Ishikawa (cell line): ENCODE measurements around the gene LATS2.

Experiments
- CEBPB ChIP-seq: IDR thresholded peaks from 2 replicates; pipeline ENCODE4 v1.6.1; 2012
- CREB1 ChIP-seq: IDR thresholded peaks from 2 replicates; pipeline ENCODE4 v1.6.1; 2012; ENCODE audit warnings: low read depth
- EGR1 ChIP-seq: IDR thresholded peaks from 2 replicates; pipeline ENCODE4 v1.6.1; 2012
- EP300 ChIP-seq: IDR thresholded peaks from 2 replicates; pipeline ENCODE4 v1.6.1; 2012; ENCODE audit warnings: borderline replicate concordance
- FOXM1 ChIP-seq: IDR thresholded peaks from 2 replicates; pipeline ENCODE4 v1.6.1; 2012; ENCODE audit warnings: low read depth, borderline replicate concordance
- NFIC ChIP-seq: IDR thresholded peaks from 2 replicates; pipeline ENCODE4 v1.6.1; 2012
- RAD21 ChIP-seq: IDR thresholded peaks from 2 replicates; pipeline ENCODE4 v1.6.1; 2012; ENCODE audit warnings: low read depth
- TAF1 ChIP-seq: IDR thresholded peaks from 2 replicates; pipeline ENCODE4 v1.6.1; 2012; ENCODE audit warnings: low read depth, mild to moderate bottlenecking
- TCF12 ChIP-seq: IDR thresholded peaks from 2 replicates; pipeline ENCODE4 v1.6.1; 2012; ENCODE audit warnings: low read depth
- TEAD4 ChIP-seq: IDR thresholded peaks from 2 replicates; pipeline ENCODE4 v1.6.1; 2012
- YY1 ChIP-seq: IDR thresholded peaks from 2 replicates; pipeline ENCODE4 v1.6.1; 2012; ENCODE audit warnings: low read depth
- ZBTB7A ChIP-seq: IDR thresholded peaks from 2 replicates; pipeline ENCODE4 v1.6.1; 2012; ENCODE audit warnings: low read depth
- TF ChIP-seq, protein P1 (sequence below): IDR thresholded peaks from 2 replicates; pipeline ENCODE4 v1.6.1; 2012; ENCODE audit warnings: low read depth, mild to moderate bottlenecking
- TF ChIP-seq, protein P2 (sequence below): IDR thresholded peaks from 2 replicates; pipeline ENCODE4 v1.6.1; 2012

DNA sequence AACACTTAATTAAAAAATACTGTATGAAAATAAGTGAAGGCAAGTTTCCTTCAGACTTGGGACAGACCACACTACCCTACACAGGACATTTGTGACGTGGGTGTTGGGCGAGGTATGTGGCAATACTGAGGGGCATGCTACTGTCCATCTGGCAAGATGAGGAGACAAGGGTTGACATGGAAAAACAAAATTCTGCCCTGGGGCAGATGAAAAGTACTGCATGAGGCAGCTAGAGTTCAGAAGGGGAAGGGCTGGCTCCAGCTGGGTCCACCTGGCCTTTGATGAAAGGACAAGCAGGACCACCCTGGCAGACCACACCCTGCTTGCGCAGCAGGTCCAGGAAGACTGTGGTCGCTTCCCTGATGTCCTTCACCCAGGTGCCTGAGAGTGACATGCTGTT lies 43.2 kb downstream of the LATS2 start:
- TF ChIP-seq, protein P1, sequence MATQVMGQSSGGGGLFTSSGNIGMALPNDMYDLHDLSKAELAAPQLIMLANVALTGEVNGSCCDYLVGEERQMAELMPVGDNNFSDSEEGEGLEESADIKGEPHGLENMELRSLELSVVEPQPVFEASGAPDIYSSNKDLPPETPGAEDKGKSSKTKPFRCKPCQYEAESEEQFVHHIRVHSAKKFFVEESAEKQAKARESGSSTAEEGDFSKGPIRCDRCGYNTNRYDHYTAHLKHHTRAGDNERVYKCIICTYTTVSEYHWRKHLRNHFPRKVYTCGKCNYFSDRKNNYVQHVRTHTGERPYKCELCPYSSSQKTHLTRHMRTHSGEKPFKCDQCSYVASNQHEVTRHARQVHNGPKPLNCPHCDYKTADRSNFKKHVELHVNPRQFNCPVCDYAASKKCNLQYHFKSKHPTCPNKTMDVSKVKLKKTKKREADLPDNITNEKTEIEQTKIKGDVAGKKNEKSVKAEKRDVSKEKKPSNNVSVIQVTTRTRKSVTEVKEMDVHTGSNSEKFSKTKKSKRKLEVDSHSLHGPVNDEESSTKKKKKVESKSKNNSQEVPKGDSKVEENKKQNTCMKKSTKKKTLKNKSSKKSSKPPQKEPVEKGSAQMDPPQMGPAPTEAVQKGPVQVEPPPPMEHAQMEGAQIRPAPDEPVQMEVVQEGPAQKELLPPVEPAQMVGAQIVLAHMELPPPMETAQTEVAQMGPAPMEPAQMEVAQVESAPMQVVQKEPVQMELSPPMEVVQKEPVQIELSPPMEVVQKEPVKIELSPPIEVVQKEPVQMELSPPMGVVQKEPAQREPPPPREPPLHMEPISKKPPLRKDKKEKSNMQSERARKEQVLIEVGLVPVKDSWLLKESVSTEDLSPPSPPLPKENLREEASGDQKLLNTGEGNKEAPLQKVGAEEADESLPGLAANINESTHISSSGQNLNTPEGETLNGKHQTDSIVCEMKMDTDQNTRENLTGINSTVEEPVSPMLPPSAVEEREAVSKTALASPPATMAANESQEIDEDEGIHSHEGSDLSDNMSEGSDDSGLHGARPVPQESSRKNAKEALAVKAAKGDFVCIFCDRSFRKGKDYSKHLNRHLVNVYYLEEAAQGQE, result no peak
- TF ChIP-seq TAF1 (no peak), CEBPB (no peak), NFIC (no peak), EP300 (no peak), YY1 (no peak), EGR1 (no peak), RAD21 (no peak), FOXM1 (no peak), ZBTB7A (no peak), CREB1 (no peak), TEAD4 (no peak), TCF12 (no peak)
- TF ChIP-seq, protein P2, sequence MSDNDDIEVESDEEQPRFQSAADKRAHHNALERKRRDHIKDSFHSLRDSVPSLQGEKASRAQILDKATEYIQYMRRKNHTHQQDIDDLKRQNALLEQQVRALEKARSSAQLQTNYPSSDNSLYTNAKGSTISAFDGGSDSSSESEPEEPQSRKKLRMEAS, result no peak
